AG09309 (cell line): ENCODE results near the gene SGIP1.
"Not testable (repeated sequence)": the region's sequence is repeated elsewhere in the genome, so short reads cannot be mapped to it uniquely, and the experiment has no call there.

Source experiments
- DNase-seq: peaks from one replicate; pipeline ENCODE4 v3.0.0-alpha.2; 2010; ENCODE audit warnings: low read depth
- H3K4me3 ChIP-seq: 2 replicates; pipeline ENCODE4 v1.5.1; 2011; ENCODE audit warnings: mild to moderate bottlenecking, low read depth, low read length, moderate library complexity; ENCODE audit not compliant: control insufficient read depth
- CTCF ChIP-seq: IDR thresholded peaks from 2 replicates; pipeline ENCODE4 v1.5.1; 2011; ENCODE audit warnings: mild to moderate bottlenecking, low read depth, low read length, inconsistent platforms; ENCODE audit not compliant: insufficient read depth, control insufficient read depth; ENCODE audit errors: missing control alignments

The SGIP1 gene

GRCh38 chr1:66725885-66726665 lies 192.1 kb downstream of the SGIP1 start:
- H3K4me3 ChIP-seq, result no peak overlapping the region
- peak; percentile 52 for DNase-seq
- peak; percentile 96 for TF ChIP-seq CTCF

- TF ChIP-seq CTCF, result no peak
- no peak for DNase-seq
- H3K4me3 ChIP-seq, result no peak overlapping the region
Measured at GRCh38 chr1:66728021-66728420, 194.1 kb downstream of the SGIP1 start.

GRCh38 chr1:66728716-66729115 lies 194.8 kb downstream of the SGIP1 start:
- H3K4me3 ChIP-seq, DNase-seq: not testable (repeated sequence)

GRCh38 chr1:66729119-66729518 lies 195.2 kb downstream of the SGIP1 start:
- H3K4me3 ChIP-seq, result no peak overlapping the region
- TF ChIP-seq CTCF, result no peak
- no peak for DNase-seq

GRCh38 chr1:66729523-66729922 lies 195.6 kb downstream of the SGIP1 start:
- DNase-seq, result no peak
- H3K4me3 ChIP-seq, result no peak overlapping the region
- no peak for TF ChIP-seq CTCF

- no peak for TF ChIP-seq CTCF
- no peak overlapping the region for H3K4me3 ChIP-seq
- DNase-seq, result no peak
Measured at GRCh38 chr1:66730462-66730861, 196.5 kb downstream of the SGIP1 start.

GRCh38 chr1:66731170-66731865 lies 197.4 kb downstream of the SGIP1 start:
- no peak for TF ChIP-seq CTCF
- H3K4me3 ChIP-seq, result no peak overlapping the region
- no peak for DNase-seq
